Stimulated activated CD4-positive, alpha-beta T cell treated with anti-CD3 and anti-CD28 coated beads, Interleukin-4, amount 100 ng/mL, for 1 hour (primary cell): ENCODE measurements around the gene CCR2.
"Not testable (repeated sequence)": the region's sequence is repeated elsewhere in the genome, so short reads cannot be mapped to it uniquely, and the experiment has no call there.

ENCODE experiments used
- DNase-seq: peaks from one replicate; pipeline ENCODE4 v3.0.0-alpha.2; 2020

CCR2 gene

GRCh38 chr3:46353647-46354410 is at the start of gene CCR2:
TSS of gene CCR2 (plus strand) at chr3:46354111. CDS start at chr3:46357528, 3,417 bp downstream.
- DNase-seq: peak; percentile 14

- DNase-seq: no peak
Measured at GRCh38 chr3:46304739-46305138, 49.2 kb upstream of the CCR2 start.

- DNase-seq: no peak
Measured at GRCh38 chr3:46312991-46313390, 40.9 kb upstream of the CCR2 start.

GRCh38 chr3:46314517-46314916 is 39.4 kb upstream of the CCR2 start:
- DNase-seq: no peak

GRCh38 chr3:46316206-46316605 is 37.7 kb upstream of the CCR2 start:
- DNase-seq: no peak

- DNase-seq: no peak
Measured at GRCh38 chr3:46318207-46318927, 35.5 kb upstream of the CCR2 start.

GRCh38 chr3:46321461-46322104 is 32.3 kb upstream of the CCR2 start:
- no peak for DNase-seq

GRCh38 chr3:46324036-46324435 is 29.9 kb upstream of the CCR2 start:
- no peak for DNase-seq

- no peak for DNase-seq
Measured at GRCh38 chr3:46325645-46326300, 28.1 kb upstream of the CCR2 start.

GRCh38 chr3:46330676-46331075 is 23.2 kb upstream of the CCR2 start:
- DNase-seq: not testable (repeated sequence)

- DNase-seq: no peak
Measured at GRCh38 chr3:46334741-46335478, 19.0 kb upstream of the CCR2 start.

- DNase-seq: no peak
Measured at GRCh38 chr3:46335541-46335940, 18.4 kb upstream of the CCR2 start.

- no peak for DNase-seq
Measured at GRCh38 chr3:46337911-46338310, 16.0 kb upstream of the CCR2 start.

- DNase-seq: no peak
Measured at GRCh38 chr3:46338840-46339239, 15.1 kb upstream of the CCR2 start.

- DNase-seq: no peak
Measured at GRCh38 chr3:46344476-46344875, 9.4 kb upstream of the CCR2 start.

- no peak for DNase-seq
Measured at GRCh38 chr3:46348823-46349482, 5.0 kb upstream of the CCR2 start.

- DNase-seq: no peak
Measured at GRCh38 chr3:46349484-46350261, 4.2 kb upstream of the CCR2 start.

- DNase-seq: no peak
Measured at GRCh38 chr3:46350262-46350565, 3.7 kb upstream of the CCR2 start.

- DNase-seq: no peak
Measured at GRCh38 chr3:46351646-46352045, 2.3 kb upstream of the CCR2 start.

- no peak for DNase-seq
Measured at GRCh38 chr3:46353090-46353489, 821 bp upstream of the CCR2 start.

GRCh38 chr3:46354478-46354877 is 567 bp downstream of the CCR2 start:
- DNase-seq: no peak
